Measurements from ENCODE around the gene SKI. TPM values are rescaled to one million over a fixed set of nuclear protein-coding genes. Genes with fewer than 3 reads are reported as not detected.

Gene SKI
- total and polyA plus RNA-seq, 2 of the 4 experiments (the other 2 are of a cell fraction) = 2.3 to 20.1 TPM

GRCh38 chr1:2253797-2254480, 25.8 kb downstream of the SKI start:
- H4K91ac ChIP-seq (ENCODE audit: insufficient read depth, low read depth, low read length) = no peak overlapping the region
- no peak overlapping the region for H3K4me3 ChIP-seq (ENCODE audit: insufficient read depth, low read depth, low read length)
- no peaks in the 10 kb centered on the region for H3K9me3 ChIP-seq (ENCODE audit: control insufficient read depth, insufficient read depth, low read length)
- H3K4ac ChIP-seq (ENCODE audit: low read depth, low read length) = no peak overlapping the region
- H3K4me1 ChIP-seq (ENCODE audit: control insufficient read depth, insufficient read depth, low read length) = peaks cover 14% of the 10 kb centered on the region
- 100% methylated on average over 4 of the region's 23 CpGs; no CpG with 5 or more reads in 1 of the 2 experiments for WGBS, 2 experiments (ENCODE audit: extremely low coverage in 2 of 2, insufficient read length in 1 of 2)
- no peak overlapping the region for H3K14ac ChIP-seq (replicated peaks; ENCODE audit: low read depth, low read length)
- no peak overlapping the region for H3K4me2 ChIP-seq (ENCODE audit: low read depth, low read length)
- H3K18ac ChIP-seq (ENCODE audit: low read depth, low read length) = no peak overlapping the region
- peaks cover 100% of the 10 kb centered on the region for H4K20me1 ChIP-seq (ENCODE audit: insufficient read depth, low read length)
- H2AFZ ChIP-seq (replicated peaks; ENCODE audit: low read length, poor library complexity) = no peak overlapping the region
- no peak overlapping the region for H3K56ac ChIP-seq (ENCODE audit: extremely low read depth, insufficient read depth, low read length)
- ChIA-PET CTCF (no interaction called here), POLR2A (ENCODE audit: unreplicated experiment) (no interaction called here)
- H3K23ac ChIP-seq (ENCODE audit: low read depth, low read length) = no peak overlapping the region
- no peak overlapping the region for H2AK5ac ChIP-seq (ENCODE audit: low read depth, low read length)
- H3K27me3 ChIP-seq (ENCODE audit: control insufficient read depth, insufficient read depth, low read length) = no peaks in the 10 kb centered on the region
- H2BK15ac ChIP-seq (ENCODE audit: low read depth, low read length) = no peak overlapping the region
- H4K8ac ChIP-seq (ENCODE audit: low read depth in 2 of 2, low read length in 2 of 2) = no peak overlapping the region
- peaks cover 15 to 62% of the 10 kb centered on the region in 2 experiments for H3K79me1 ChIP-seq (ENCODE audit: low read depth in 1 of 2, low read length in 2 of 2)
- dilution Hi-C loops (cut with HindIII; ENCODE audit: low sequenced_read_pairs, unreplicated experiment) (no loop called here), intact Hi-C loops (cut with micrococcal nuclease) (no loop called here), in situ Hi-C loops (cut with MboI; ENCODE audit: low sequenced_read_pairs) (no loop called here)
- no peak overlapping the region for H3K27ac ChIP-seq (ENCODE audit: insufficient read depth, low read length)
- H3K9me1 ChIP-seq (ENCODE audit: insufficient read depth, low read length) = peaks cover 50% of the 10 kb centered on the region
- H2BK120ac ChIP-seq (ENCODE audit: low read depth, low read length) = no peak overlapping the region
- H3K36me3 ChIP-seq (ENCODE audit: control insufficient read depth, insufficient read depth, low read length) = peaks cover 14% of the 10 kb centered on the region; the same call in 1 of the 2 replicates
- no peak overlapping the region for H2BK5ac ChIP-seq (ENCODE audit: low read depth, low read length, poor library complexity, severe bottlenecking)
- TF ChIP-seq RAD21 (IDR thresholded peaks at IDR 0.05; ENCODE audit: low read length) = no peak
- TF ChIP-seq MAFK (IDR thresholded peaks at IDR 0.05; ENCODE audit: low read depth, low read length) = no peak
- no peak for TF ChIP-seq RCOR1 (IDR thresholded peaks at IDR 0.05; ENCODE audit: insufficient replicate concordance, low read length)
- TF ChIP-seq POLR2A (IDR thresholded peaks at IDR 0.05; ENCODE audit: low read depth, low read length) = no peak
- TF ChIP-seq, protein P1, sequence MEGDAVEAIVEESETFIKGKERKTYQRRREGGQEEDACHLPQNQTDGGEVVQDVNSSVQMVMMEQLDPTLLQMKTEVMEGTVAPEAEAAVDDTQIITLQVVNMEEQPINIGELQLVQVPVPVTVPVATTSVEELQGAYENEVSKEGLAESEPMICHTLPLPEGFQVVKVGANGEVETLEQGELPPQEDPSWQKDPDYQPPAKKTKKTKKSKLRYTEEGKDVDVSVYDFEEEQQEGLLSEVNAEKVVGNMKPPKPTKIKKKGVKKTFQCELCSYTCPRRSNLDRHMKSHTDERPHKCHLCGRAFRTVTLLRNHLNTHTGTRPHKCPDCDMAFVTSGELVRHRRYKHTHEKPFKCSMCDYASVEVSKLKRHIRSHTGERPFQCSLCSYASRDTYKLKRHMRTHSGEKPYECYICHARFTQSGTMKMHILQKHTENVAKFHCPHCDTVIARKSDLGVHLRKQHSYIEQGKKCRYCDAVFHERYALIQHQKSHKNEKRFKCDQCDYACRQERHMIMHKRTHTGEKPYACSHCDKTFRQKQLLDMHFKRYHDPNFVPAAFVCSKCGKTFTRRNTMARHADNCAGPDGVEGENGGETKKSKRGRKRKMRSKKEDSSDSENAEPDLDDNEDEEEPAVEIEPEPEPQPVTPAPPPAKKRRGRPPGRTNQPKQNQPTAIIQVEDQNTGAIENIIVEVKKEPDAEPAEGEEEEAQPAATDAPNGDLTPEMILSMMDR (conservative IDR thresholded peaks at IDR 0.05; ENCODE audit: low read depth, low read length) = no peak
- TF ChIP-seq, protein P2, sequence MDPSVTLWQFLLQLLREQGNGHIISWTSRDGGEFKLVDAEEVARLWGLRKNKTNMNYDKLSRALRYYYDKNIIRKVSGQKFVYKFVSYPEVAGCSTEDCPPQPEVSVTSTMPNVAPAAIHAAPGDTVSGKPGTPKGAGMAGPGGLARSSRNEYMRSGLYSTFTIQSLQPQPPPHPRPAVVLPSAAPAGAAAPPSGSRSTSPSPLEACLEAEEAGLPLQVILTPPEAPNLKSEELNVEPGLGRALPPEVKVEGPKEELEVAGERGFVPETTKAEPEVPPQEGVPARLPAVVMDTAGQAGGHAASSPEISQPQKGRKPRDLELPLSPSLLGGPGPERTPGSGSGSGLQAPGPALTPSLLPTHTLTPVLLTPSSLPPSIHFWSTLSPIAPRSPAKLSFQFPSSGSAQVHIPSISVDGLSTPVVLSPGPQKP (IDR thresholded peaks at IDR 0.05; ENCODE audit: borderline replicate concordance, low read depth, low read length) = no peak
- TF ChIP-seq MXI1 (IDR thresholded peaks at IDR 0.05; ENCODE audit: borderline replicate concordance, low read depth, low read length) = no peak
- no peak for TF ChIP-seq CHD1 (IDR thresholded peaks at IDR 0.05; ENCODE audit: low read depth, low read length)
- ATAC-seq (ENCODE audit: low read depth) = no peak
- H3K9ac ChIP-seq (ENCODE audit: low read depth, low read length) = no peak overlapping the region
- no peak for DNase-seq
- no TSS peak for BruUV-seq (replicated peaks)
- H4K5ac ChIP-seq (ENCODE audit: low read depth, low read length) = no peak overlapping the region
- H2BK20ac ChIP-seq (ENCODE audit: low read depth, low read length) = no peak overlapping the region
- peak overlapping the region; percentile 90 for H2AK9ac ChIP-seq (replicated peaks; ENCODE audit: low read depth, low read length, poor library complexity)
